ENCODE data around the gene LSM14B.

The LSM14B gene

GRCh38 chr20:62183426-62184142 lies 61.3 kb downstream of the LSM14B start:
- DNase-seq (ENCODE audit: low spot score) = no peak

Data from pons (tissue), 1 donor.